Fibroblast of lung (primary cell): Measurements from ENCODE around the gene CERS6. TPM values are rescaled to one million over a fixed set of nuclear protein-coding genes. Genes with fewer than 3 reads are reported as not detected.

Source experiments
- DNase-seq, 2 donors: peaks; one replicate each; pipeline versions ENCODE4 v3.0.0 to v3.0.0-alpha.2; 2010; ENCODE audit warnings: low read depth in 2 of 2
- H2AFZ ChIP-seq: 2 replicates; pipeline ENCODE4 v1.5.1; 2012; ENCODE audit warnings: low read length, control low read depth, inconsistent platforms
- H3K27ac ChIP-seq: 2 replicates; pipeline ENCODE4 v1.5.1; 2011; ENCODE audit warnings: low read length, control low read depth; ENCODE audit not compliant: insufficient read depth
- H3K27me3 ChIP-seq: 2 replicates; pipeline ENCODE4 v1.5.1; 2011; ENCODE audit warnings: mild to moderate bottlenecking, low read length; ENCODE audit not compliant: control insufficient read depth, insufficient read depth
- H3K36me3 ChIP-seq: 2 replicates; pipeline ENCODE4 v1.5.1; 2011; ENCODE audit warnings: low read length; ENCODE audit not compliant: control insufficient read depth, insufficient read depth
- H3K4me1 ChIP-seq: 2 replicates; pipeline ENCODE4 v1.5.1; 2011; ENCODE audit warnings: low read length; ENCODE audit not compliant: control insufficient read depth, insufficient read depth; ENCODE audit errors: extremely low read depth
- H3K4me2 ChIP-seq: 2 replicates; pipeline ENCODE4 v1.5.1; 2011; ENCODE audit warnings: low read length, control low read depth; ENCODE audit not compliant: insufficient read depth; ENCODE audit errors: extremely low read depth
- H3K4me3 ChIP-seq, 4 experiments: fragments of 200-600 bp in 1 of 4; sonication (generic) in 1 of 4; replicated peaks in 1 of 4; 2 replicates each; pipeline ENCODE4 v1.5.1; 2011 to 2016; ENCODE audit warnings: low read length in 4 of 4, low read depth in 3 of 4, mild to moderate bottlenecking in 3 of 4, control low read depth in 2 of 4, inconsistent platforms in 1 of 4, mixed read lengths in 1 of 4; ENCODE audit not compliant: insufficient read depth in 1 of 4; ENCODE audit errors: control extremely low read depth in 1 of 4
- H3K79me2 ChIP-seq: 2 replicates; pipeline ENCODE4 v1.5.1; 2012; ENCODE audit warnings: mild to moderate bottlenecking, low read length, inconsistent platforms; ENCODE audit not compliant: control insufficient read depth, insufficient read depth
- H3K9ac ChIP-seq: 2 replicates; pipeline ENCODE4 v1.5.1; 2011; ENCODE audit warnings: mild to moderate bottlenecking, low read length, control low read depth; ENCODE audit not compliant: insufficient read depth
- H3K9me3 ChIP-seq: 2 replicates; pipeline ENCODE4 v1.5.1; 2012; ENCODE audit warnings: low read depth, low read length; ENCODE audit not compliant: control insufficient read depth, insufficient read depth
- H4K20me1 ChIP-seq: 2 replicates; pipeline ENCODE4 v1.5.1; 2011; ENCODE audit warnings: low read length; ENCODE audit not compliant: control insufficient read depth, insufficient read depth; ENCODE audit errors: extremely low read depth
- EZH2 ChIP-seq: IDR thresholded peaks from 2 replicates; pipeline ENCODE4 v1.5.1; 2012; ENCODE audit warnings: low read length, control low read depth, mild to moderate bottlenecking; ENCODE audit errors: missing control alignments
- polyA plus RNA-seq, 2 donors: library from polyadenylated mRNA; depleted of rRNA in 1 of 2; stranded (reverse) in 1 of 2; unstranded in 1 of 2; fragments of >200 nt; gene quantifications; 2 replicates each; pipeline ENCODE4 v1.2.1, GENCODE V29; 2011 to 2012; ENCODE audit warnings: missing spikeins in 1 of 2
- total RNA-seq: library from RNA; depleted of rRNA; stranded (reverse); fragments of >200 nt; gene quantifications from 2 replicates; pipeline ENCODE4 v1.2.1, GENCODE V29; 2014
- TF ChIP-seq, protein P1 (sequence below), 2 donors: IDR thresholded peaks in 1 of 2; conservative IDR thresholded peaks in 1 of 2; 1 replicate in 1 of 2; 2 replicates in 1 of 2; pipeline ENCODE4 v1.5.1; 2011 to 2012; ENCODE audit warnings: low read length in 2 of 2, control low read depth in 1 of 2, inconsistent platforms in 1 of 2, low read depth in 1 of 2, mild to moderate bottlenecking in 1 of 2

CERS6 gene
- total and polyA plus RNA-seq, 2 donors (not counting 1 experiment from before 2014, with no cell fraction given) = 7.2 to 16.5 TPM

DNA sequence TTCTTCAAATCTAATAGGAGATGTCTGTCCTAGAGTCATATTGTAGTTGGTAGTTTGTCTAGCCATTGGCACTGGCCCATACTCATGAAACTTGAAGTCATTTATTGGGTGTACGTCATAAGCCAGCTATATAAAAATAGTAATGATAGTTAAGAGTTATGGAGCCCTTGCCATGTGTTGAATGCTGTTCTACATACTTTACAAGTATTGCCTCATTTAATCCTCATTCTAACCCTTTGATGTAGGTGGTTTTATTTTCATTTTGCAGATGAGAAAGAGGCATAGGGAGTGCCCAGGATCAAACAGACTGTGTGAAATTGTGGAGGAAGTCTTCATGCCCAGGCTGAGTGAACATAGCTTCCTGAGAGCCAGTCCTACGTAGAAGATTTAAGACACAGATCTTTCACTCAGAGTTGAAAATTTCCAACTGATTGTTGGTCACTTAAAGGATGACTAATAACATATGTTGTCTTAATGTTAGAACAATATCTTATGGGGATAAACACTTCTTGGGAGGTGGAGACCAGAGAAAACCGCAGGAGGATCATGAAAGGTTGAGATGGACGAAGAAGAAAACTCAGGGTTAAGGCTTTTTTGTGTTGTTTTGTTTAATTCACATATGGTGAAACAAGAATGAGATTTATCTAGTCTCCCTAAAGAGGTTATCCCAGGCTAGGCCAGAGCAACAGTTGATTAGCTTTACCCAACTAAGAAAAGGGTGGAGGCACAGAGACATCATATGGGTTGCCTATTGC is 156.0 kb downstream of the CERS6 start:
- no peaks in the 10 kb centered on the region for H3K79me2 ChIP-seq
- no peak overlapping the region for H3K4me3 ChIP-seq
- TF ChIP-seq EZH2 = no peak
- TF ChIP-seq, protein P1, sequence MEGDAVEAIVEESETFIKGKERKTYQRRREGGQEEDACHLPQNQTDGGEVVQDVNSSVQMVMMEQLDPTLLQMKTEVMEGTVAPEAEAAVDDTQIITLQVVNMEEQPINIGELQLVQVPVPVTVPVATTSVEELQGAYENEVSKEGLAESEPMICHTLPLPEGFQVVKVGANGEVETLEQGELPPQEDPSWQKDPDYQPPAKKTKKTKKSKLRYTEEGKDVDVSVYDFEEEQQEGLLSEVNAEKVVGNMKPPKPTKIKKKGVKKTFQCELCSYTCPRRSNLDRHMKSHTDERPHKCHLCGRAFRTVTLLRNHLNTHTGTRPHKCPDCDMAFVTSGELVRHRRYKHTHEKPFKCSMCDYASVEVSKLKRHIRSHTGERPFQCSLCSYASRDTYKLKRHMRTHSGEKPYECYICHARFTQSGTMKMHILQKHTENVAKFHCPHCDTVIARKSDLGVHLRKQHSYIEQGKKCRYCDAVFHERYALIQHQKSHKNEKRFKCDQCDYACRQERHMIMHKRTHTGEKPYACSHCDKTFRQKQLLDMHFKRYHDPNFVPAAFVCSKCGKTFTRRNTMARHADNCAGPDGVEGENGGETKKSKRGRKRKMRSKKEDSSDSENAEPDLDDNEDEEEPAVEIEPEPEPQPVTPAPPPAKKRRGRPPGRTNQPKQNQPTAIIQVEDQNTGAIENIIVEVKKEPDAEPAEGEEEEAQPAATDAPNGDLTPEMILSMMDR (conservative IDR thresholded peaks at IDR 0.05 in 1 of 2, IDR thresholded peaks at IDR 0.05 in 1 of 2; ENCODE audit: low read depth in 1 of 2, low read length in 2 of 2) = no peak
- H3K27me3 ChIP-seq = no peaks in the 10 kb centered on the region
- no peak for DNase-seq
- H3K4me1 ChIP-seq = no peaks in the 10 kb centered on the region
- no peaks in the 10 kb centered on the region for H4K20me1 ChIP-seq
- H3K27ac ChIP-seq = no peak overlapping the region
- no peak overlapping the region for H3K4me2 ChIP-seq
- H3K36me3 ChIP-seq = no peaks in the 10 kb centered on the region
- H2AFZ ChIP-seq = no peak overlapping the region
- H3K9me3 ChIP-seq = no peaks in the 10 kb centered on the region
- no peak overlapping the region for H3K9ac ChIP-seq

DNA sequence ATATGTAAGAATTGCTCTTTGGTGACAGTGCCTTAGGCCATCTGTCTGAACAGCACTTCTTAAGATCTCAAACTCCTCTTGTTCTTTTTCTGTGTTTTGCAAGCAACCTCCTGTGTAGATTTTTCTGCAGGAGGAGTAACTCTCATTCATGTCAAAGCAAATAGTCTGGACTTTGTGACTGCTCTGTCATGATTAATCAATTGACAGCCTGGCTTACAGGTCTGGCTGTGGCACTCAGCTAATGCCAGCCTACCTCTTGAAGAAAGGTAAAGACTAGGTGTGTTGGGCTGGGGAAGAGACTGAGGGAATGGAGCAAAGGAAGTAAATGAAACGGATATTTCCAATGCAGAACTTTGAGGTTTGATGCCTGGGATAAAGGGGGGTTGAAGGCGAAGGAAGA is 156.6 kb downstream of the CERS6 start:
- no peak overlapping the region for H3K27ac ChIP-seq
- no peak for DNase-seq
- H4K20me1 ChIP-seq = no peaks in the 10 kb centered on the region

DNA sequence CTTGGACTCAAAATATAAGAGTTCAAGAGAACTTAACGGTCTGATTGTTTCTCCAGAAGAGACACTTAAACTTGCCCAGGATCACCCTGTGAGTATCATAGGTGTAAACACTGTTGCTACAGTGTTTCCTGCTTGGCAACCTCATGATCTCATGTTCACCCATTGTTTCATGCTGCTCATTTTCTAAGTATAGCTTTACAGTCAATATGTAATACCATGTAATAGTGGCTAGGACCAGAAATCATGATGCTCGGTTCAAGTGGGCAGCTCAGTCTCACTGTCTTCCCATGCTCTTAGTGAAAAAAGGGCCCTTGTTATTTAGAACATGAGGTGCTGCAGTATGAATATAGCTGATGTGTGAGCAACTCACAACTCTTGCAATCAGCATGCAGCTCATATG is 157.5 kb downstream of the CERS6 start:
- H4K20me1 ChIP-seq = no peaks in the 10 kb centered on the region
- H3K27ac ChIP-seq = no peak overlapping the region
- no peaks in the 10 kb centered on the region for H3K79me2 ChIP-seq
- H2AFZ ChIP-seq = no peak overlapping the region
- no peaks in the 10 kb centered on the region for H3K27me3 ChIP-seq
- H3K4me3 ChIP-seq = no peak overlapping the region
- TF ChIP-seq, protein P1 (conservative IDR thresholded peaks at IDR 0.05 in 1 of 2, IDR thresholded peaks at IDR 0.05 in 1 of 2; ENCODE audit: low read depth in 1 of 2, low read length in 2 of 2) = no peak
- no peak for TF ChIP-seq EZH2
- no peaks in the 10 kb centered on the region for H3K36me3 ChIP-seq
- no peak for DNase-seq
- H3K4me2 ChIP-seq = no peak overlapping the region
- H3K9me3 ChIP-seq = no peaks in the 10 kb centered on the region
- H3K4me1 ChIP-seq = no peaks in the 10 kb centered on the region
- H3K9ac ChIP-seq = no peak overlapping the region

More for the DNA sequence above, 156.6 kb downstream of the CERS6 start:
- Histone ChIP-seq H3K9ac (no peak overlapping the region), H3K4me3 (no peak overlapping the region), H3K4me2 (no peak overlapping the region), H3K4me1 (no peaks in the 10 kb centered on the region), H3K9me3 (no peaks in the 10 kb centered on the region), H2AFZ (no peak overlapping the region), H3K27me3 (no peaks in the 10 kb centered on the region), H3K36me3 (no peaks in the 10 kb centered on the region), H3K79me2 (no peaks in the 10 kb centered on the region)
- TF ChIP-seq EZH2 = no peak
- TF ChIP-seq, protein P1 (conservative IDR thresholded peaks at IDR 0.05 in 1 of 2, IDR thresholded peaks at IDR 0.05 in 1 of 2; ENCODE audit: low read depth in 1 of 2, low read length in 2 of 2) = no peak
